ENCODE results near the gene PKNOX2.

The PKNOX2 gene

DNA sequence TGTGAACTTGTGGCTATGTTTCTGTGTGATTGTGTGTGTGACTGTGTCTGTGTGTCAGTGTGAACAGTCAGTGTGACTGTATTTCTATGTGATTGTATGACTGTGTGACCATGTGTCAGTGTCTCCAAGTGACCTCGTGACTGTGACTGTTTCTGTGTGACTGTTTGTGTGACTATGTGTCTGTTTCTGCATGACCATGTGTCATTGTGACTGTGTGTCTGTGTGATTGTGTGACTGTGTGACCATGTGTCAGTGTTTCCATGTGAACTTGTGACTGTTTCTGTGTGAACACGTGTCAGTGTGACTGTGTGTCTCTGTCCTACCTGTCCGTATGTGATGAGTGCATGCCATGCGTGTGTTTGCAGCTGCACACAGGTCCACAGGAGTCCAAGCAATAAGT is 8.8 kb upstream of the PKNOX2 start:
- no peak for DNase-seq

DNA sequence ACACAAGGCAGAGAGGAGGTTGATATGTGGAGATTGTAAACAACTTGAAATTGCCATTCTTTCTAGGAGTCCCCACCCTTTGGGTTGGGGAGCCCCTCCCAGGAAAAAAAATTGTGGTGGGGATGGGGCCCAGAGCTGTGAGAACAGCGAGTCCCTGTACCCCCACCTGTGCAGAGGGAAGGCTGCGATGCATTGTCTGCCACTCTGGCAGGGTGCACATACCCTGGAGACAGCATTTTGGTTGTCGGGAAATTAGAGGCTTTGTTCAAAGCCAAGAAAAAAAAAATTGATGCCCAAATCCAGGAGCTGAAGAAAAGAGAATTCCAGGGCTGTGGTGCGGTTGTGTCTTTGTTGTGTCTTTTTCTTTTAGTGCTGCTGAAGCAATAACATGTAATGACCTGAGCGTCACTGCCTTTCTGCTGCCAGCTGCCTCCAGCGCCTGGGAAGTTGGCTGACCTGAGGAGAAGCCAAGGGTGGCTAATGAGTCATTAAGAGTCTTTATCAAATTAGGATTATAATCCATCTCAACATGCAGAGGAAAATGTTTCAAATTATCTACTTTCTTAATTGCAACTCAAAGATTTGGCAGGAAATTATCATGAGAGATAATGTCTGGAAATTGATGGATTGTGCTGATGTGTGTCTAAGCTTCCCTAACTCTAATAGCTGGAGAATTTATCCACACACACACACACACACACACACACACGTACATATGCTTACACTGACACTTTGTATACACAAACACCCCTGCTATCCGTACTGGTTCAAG is 8.0 kb upstream of the PKNOX2 start:
- no peak for DNase-seq

- no peak for DNase-seq
Measured at GRCh38 chr11:125157118-125157733, 7.3 kb upstream of the PKNOX2 start.

GRCh38 chr11:125157953-125158680 is 6.4 kb upstream of the PKNOX2 start:
- DNase-seq: no peak

DNA sequence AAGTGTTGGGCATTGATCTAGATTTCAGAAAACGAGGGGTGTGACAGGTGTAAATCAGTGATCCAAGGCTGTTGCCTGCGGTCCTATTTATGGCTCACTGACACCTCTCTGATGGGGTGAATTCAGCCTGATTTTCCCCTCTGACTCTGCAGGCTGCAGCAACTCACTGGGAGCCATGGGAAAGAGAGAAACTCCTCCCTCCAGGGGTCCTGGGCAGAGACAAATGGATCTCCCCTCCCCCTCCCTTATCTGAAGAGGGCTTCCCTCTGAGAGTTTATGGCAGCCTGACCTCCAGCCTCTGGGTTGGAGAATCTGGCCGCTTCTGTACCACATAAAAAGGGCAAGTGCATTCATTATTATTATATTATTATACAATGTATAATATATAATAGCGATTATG is 1.8 kb upstream of the PKNOX2 start:
- DNase-seq: no peak

DNA sequence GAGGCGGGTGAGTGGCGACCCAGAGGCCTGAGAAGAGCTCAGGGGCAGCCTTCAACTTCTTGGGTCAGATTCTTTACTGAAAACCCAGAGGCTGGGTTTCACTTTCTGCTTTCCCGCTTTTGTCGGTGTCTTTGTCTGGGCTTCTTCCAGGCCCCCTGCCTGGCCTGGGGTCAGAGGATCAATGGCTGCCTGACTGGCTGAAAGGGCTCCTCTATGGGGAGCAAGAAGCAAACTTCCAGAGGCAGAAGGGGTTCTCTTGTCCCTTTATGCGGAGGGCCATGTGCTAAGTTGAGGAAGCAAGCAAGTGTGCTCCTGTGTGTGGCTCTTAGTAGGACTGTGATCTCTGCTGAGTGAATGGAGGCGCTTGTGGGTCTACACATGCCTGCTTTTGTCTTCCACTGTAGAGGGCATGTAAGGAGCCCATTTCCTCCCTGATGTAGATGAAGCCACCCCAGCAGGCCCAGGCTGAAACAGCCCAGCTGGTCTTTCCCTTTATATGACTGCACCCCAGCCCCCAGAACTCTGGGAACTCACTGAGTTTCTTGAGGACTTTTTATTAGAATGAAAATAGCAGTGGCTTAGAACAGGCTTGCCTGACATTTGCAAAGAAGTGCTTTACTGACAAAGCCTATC is 1.0 kb upstream of the PKNOX2 start:
- DNase-seq: no peak

GRCh38 chr11:125164091-125164421 is 495 bp upstream of the PKNOX2 start:
- DNase-seq: no peak

DNA sequence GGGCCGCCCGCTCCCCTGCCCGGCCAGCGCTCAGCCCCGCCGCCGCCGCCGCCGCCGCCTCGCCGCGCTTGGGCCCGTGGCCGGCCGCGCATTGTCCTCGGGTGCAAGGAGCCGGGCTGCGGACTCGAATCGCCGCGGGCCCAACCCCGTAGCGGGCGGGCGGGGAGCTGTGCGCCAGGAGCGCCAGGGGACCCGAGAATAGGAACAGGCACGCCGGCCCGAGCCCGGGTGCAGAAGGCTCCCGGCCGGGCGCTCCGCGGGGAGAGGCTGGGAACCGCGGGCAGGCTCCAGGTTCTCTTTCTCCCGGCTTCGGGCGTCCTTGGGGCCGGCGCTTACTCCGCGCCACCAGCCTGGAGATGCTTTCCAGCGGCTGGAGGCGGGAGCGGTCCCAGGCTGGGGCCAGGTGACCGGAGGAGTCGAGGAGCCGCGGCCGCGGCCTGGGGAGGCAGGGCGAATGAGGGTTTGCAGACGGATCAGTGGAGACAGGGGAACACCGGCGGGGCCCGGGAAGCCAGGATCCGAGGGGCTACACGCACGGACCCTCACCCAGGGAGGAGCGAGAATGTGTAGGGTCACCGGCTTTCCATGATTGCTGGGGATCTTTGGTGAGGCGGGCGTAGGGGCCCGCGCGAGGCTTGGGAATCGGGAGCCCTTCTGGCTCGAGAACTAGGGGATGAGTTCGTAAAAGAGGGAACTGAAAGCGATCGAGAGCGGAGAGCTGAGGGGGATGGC is 726 bp downstream of the PKNOX2 start:
- no peak for DNase-seq

DNA sequence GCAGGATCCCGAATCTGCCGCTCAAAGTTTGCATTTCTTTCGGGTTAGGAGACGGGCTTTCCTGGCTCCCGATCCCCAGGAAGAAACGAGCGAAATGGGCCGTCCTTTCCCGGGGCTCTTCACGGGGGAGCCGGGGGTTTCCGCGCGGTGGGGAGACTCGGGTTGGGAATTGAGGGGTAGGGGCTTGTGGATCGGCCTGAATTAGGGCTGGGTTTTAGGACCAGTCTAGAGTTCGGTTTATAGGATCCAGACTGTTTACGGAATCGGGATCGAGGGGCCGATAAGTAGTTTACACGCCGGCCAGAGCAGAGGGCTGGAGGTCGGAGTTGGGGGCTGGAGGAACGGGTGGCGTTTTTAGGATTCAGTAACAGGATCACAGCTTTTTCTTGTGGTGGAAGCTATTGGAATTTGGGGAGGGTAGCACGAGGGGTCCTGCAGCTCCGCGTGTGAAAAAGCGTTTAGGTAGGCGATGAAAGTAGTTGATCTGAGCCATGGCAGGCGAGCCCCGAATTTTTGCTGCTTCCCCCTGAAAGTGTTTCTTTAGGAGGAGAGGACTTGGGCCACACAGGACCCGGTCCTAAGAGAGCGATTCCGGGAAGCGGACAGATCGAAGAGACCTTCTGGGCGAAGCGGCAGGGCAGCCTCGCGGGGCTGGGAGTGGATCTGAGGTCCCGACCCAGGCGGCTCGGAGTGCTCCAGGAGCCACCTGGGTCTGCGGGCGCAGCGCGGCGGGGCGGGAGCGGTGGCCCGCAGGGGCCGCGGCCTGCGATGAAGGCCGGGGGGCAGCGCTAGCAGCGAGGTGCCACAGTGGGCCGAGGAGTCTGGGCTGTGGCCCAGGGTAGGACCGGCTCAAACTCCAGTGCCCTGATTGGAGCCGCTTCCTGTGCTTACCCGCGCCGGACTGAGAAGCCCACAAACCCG is 1.6 kb downstream of the PKNOX2 start:
- no peak for DNase-seq

GRCh38 chr11:125166764-125167291 is 2.3 kb downstream of the PKNOX2 start:
- DNase-seq: no peak

GRCh38 chr11:125167292-125167953 is 2.9 kb downstream of the PKNOX2 start:
- DNase-seq: no peak

GRCh38 chr11:125167954-125168835 is 3.6 kb downstream of the PKNOX2 start:
- no peak for DNase-seq

DNA sequence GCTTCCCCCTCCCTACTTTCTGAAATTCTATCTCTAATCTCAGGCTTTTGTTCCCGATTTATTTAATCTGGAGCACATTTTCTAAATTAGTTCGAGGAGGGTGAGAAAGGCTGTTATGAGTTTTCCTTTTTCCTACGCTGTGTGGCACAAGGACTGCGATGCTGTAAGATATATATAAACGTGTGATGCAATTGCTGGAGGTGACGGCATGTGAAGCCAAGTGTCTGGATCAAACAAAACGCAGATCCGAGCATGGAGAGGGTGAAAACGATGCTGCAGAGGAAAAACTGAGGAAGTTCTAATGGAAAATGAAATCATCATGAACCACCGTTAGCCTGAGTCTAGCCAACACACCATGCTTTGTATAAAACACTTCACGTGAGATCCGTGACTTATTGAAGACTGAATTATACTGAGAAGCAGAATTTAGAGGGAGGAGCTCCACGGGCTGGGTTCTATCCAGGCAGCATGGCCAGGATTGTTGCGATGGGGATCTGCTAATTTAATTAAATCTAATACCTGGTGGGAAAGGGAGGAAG is 4.4 kb downstream of the PKNOX2 start:
- DNase-seq: no peak

DNA sequence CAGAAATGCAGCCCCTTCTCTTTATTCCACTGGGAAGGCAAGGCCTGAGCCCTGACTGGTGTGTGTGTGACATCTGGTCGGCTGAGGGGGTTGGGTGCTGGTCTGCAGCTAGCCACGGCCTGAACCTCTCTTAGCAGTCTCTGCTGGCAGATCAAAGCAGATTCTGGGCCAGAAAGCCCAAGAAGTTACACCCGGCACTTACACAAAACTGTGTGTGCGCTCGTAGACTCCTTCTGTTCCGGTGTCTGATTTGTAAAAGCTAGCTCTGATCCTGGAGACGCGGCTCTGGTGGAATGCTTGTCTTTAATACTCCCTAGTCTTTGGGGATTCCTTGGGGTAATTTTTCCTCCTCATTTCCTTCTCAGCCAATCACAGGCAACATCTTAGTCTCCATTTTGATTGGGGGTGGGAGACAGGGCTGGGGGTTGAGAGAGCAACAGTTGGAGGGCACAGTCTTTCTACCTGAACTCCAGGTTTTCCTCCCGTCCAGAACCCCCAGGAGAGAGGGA is 5.5 kb downstream of the PKNOX2 start:
- no peak for DNase-seq

- DNase-seq: no peak
Measured at GRCh38 chr11:125170510-125171031, 6.0 kb downstream of the PKNOX2 start.

DNA sequence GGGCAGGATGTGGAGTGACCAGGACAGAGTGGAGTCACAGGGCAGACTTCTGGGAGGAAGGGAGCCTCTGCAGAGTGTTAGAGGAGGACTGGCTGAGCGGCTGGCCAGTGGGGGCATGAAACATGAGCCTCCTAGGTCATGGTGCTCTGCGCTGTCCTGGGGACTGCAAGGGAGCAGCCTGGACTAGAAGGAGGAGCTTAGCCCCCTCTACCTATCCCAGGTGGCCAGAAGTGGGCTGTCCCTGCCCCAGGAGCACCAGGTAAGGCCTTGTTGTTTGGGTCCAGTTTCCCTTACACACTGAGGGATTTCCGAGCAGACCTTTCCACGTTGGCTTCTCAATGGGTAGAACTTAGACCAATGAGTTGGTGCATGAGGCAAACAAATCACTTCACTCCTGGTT is 7.4 kb downstream of the PKNOX2 start:
- no peak for DNase-seq

DNA sequence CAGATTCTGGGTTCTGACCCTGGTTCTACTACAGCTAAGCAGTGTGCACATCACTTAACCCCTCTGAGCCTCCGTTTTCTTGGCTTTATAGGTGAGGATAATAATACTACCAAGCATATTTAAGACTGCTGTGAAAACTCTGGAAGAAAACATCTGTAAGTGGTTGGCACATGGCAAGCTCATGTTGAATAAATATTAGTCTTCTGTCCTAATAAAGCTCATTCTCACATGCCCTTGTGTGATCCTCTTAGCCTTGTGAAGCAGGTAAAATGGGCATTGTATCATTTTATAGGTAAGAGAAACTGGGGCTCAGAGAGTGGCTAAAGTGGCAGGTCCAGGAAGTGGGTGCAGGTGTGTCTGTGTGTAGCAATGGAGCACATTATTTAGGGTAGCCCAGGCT is 8.5 kb downstream of the PKNOX2 start:
- no peak for DNase-seq

GRCh38 chr11:125173556-125173955 is 9.0 kb downstream of the PKNOX2 start:
- no peak for DNase-seq

GRCh38 chr11:125174057-125174456 is 9.5 kb downstream of the PKNOX2 start:
- DNase-seq: no peak
